GM21447 (cell line): ENCODE results near the gene FAM110C.
"Not testable (repeated sequence)": the region's sequence is repeated elsewhere in the genome, so short reads cannot be mapped to it uniquely, and the experiment has no call there.

Experiments
- ATAC-seq: cut with Tn5 transposase; IDR thresholded peaks from one replicate; pipeline ENCODE4 v1.9.1; 2021; ENCODE audit not compliant: unreplicated experiment

The FAM110C gene

DNA sequence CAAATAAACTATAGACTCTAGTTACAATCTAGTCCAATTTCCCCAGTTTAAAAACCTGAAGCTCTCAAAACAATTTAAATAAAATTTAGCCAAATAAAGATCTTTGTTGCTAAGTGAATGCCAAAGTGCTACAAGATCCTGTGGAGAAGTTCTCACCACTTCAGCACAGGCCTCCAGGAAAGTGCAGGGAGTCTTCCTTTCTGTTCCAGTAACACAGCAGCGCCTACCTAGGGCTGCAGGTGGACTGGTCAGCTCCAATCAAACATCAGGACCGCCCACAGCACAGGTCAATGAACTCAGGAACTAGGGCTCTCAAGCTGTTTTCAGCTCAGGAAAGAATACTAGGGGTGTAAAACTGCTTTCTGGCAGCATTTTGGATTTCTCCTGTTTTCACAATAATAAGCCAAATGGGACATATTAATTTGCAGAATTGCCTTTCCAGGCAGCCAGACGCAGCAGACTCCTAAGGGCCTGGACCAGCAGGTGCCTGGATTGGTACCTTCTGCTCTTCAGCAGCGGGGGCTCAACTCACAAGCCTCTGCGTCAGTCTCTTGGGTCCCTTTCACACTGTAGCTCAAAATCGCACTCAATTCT, 1.5 kb downstream of the FAM110C start:
- ATAC-seq, result no peak

DNA sequence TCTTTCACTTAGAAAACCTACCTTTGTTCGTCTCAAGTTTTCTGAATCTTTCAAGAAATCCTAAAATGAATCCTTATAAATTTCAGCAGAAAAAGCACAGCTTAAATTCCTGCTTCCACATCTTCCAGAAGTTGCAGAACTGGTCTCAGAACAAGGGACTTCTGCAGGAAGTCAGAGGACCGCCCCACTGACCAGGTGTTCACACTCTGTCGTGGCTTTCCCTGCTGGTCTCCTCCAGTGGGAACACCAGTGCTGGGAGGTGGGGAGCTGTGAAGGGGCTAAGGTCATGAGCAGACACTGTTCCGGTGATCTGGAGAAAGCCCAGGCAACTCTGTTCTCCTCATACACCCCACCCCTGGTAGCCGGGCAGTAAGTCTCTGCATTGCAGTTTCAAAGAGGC, 3.5 kb downstream of the FAM110C start:
- no peak for ATAC-seq

DNA sequence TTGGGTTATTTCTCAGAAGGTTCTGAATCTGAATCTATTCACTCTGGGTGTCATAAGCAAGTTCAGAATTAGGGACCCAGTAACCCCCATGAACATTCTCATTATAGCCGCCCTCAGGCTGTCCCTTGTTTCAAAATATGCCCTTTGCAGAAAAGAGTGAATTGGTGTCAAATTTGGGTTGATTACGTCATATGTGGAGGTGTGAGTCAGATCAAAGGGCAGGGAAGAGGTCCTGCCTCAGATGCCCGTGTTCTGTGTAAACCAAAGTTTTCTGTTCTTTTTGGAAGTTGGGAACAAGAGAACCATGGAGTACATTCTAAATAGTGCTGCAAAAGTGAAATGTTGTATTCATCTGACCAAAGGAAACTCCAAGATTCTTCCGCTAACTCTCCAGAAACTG, 5.8 kb downstream of the FAM110C start:
- ATAC-seq, result no peak

DNA sequence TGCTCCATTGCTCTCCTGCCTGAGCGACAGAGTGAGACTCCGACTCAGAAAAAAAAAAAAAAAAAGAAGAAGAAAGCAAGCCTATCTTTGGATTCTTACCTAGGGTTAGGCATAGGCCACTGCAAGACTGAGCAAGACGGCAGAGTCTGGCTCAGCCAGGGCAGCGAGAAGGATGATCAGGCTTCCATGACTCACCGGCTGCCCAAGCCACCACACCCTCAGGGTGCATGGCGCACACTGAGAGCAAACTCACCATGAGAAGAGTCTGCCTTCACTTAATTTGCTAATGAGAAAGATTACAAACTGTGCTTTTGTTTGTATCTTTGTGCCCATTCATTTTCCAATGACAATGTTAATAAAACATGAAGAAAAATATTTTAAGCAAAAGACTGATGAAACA, 8.2 kb downstream of the FAM110C start:
- no peak for ATAC-seq

DNA sequence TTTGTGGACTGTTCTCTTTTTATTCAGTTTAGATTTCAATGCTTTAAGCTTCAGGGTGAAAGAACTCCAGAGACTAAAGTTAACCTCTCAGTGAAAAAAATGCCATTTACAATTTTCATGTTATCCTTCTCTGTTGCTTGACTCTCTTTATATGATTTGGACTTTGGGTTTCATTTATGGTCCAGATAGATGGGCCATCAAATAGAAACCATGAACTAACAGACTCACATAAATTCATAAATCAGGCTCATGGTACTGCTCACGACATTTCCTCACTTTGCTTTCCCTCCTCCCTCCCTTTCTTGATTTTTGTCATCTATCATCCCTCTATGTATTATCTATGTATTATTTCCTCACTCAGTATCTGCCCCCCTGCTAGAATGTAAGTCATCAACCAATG, 10.0 kb downstream of the FAM110C start:
- no peak for ATAC-seq

DNA sequence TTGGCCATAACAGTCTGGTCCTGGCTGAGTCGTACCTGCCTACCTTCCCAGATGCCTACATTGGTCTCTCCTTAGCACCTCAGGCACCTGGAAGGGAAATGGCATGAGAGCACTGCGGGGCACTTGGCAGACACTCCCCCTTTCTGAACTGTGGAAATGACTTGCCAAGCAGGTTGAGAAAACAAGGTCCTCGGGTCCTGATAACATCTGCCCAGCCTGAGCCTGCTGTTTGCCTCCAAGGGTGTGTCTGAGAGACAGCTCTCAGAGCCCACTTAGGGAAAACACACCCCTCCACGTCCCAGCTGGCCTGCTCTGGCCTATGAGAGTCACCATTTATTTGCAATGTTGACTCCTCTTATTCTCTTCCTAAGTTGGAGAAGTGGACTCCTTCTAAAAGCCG, 10.5 kb downstream of the FAM110C start:
- no peak for ATAC-seq

DNA sequence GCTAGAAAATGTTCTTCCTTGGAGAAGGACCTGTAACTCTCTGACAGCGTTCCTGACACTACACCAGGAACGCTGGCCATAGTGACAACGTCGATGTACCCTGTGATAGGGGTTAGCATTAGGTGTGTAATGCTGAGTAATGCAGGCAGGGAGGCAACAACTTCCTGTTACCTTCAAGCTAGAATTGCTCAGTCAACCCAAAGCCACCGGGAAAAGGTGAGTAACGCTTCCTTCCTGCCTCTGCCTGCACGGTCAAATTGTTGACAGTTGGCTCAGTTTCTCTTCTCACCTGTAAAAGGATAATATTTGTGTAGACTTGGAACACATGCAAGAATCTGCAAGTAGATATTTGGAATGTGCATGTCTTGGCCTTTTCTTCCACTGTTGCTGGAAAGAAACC, 12.7 kb downstream of the FAM110C start:
- peak; percentile 69 for ATAC-seq

DNA sequence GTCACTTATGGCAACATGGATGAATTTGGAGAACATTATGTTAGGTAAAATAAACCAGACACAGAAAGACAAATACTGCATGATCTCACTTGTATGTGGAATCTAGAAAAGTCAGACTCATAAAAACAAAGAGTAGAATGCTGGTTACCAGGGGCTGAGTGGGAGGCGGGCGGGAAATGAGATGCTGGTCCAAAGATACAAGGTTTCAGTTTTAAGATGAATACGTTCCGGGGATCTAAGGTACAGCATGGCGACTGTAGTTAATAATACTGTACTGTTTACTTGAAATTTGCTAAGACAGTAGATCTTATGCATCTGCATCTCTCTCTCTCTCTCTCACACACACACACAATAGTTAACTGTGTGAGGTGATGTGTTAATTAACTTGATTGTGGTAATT, 14.2 kb downstream of the FAM110C start:
- no peak for ATAC-seq

DNA sequence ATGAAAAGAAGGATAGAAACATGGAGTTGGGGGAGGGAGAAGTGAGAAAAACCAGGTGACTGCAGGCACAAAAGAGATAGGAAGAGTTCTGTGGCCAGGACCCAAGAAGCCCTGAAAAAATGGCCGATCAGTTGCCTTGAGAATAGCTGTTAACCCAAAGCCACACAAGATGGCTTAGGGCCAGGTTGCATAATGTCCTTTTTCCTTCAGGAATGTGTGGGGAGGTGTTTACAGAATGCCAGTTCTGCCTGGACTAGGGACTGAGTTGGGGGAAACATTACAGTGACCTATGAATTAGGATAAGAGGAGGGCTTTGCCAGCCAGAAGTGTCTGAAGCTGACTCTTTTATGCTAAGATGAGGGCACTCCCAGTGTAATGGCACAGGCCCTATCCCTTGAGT, 17.1 kb downstream of the FAM110C start:
- no peak for ATAC-seq

DNA sequence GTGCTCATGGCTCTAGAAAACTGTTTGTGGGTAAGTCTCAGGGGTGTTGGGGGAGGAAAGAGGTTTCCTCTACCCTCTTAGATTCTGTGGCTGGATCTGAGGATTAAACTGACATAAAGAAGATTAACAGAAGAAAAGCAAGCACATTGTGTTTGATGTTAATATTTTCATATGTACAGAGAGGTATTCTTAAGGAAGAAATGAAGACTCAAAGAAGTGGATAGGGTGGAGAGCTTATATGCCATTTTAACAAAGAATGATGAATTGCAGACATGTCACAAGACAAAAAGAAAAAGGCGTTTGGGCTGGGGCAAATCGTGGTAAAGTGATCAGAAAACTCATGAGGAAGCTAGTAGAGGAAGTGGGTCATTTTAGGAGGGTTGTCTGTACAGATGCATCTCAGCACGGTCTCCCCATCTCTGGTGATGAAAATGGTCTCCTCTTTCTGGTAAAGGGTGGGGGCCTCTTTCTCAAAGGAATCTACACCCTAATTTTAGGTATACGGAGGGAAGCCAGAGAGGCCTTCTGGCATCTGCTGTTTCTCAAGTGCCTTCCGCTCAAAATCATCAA, 17.8 kb downstream of the FAM110C start:
- no peak for ATAC-seq

DNA sequence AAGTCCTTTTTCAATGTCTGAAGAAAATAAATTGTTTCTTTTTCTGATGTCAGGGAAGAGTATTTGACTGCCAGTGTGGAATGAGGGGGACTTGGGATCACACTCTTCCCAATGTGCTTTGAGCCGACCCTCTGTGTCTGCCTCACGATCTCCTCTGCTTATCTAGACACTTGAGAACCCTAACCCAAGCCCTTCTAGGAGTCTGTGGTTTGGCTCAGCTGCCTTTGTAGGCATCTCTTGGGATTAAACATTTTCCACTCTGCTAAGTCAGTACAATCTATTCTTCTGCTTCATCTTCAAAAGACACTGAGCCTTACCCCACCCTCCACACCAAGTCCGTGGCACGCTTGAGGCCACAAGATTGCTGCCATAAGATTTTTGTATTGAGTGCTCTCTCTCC, 19.4 kb downstream of the FAM110C start:
- no peak for ATAC-seq

DNA sequence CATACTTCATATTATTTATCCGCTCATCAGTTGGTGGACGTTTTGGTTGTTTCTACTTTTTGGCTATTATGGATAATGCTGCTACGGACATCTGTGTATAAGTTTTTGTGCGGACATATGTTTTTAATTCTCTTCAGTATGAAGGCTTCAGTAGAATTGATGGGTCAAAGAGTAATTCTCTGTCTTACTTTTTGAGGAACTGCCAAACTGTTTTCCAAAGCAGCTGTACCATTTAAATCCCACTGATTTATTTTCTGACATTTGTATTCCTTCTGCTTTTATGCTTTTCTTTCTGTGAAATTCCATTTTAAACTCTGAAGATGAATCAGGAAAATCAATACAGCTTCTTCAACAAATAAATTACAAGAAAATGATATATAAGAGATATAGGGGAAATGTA, 20.8 kb downstream of the FAM110C start:
- ATAC-seq, result no peak

DNA sequence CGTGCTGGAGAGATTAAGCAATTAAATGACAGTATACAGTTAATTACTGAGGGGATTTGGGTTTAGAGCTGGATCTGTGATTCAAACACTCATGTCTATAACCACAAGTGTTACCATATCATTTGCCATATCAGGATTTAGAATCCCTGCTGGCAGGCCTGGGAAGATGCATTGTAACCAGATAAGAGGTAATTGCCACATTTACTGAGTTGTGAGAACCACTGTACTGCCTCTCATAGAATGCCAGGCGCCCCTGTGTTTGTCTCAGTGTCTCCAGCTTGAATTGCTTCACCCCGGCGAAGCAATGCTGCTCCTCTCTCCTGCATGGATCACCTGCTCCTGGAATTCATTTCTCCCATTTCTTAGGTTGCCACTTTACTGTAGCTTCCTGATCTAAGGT, 21.7 kb downstream of the FAM110C start:
- ATAC-seq, result not testable (repeated sequence)

DNA sequence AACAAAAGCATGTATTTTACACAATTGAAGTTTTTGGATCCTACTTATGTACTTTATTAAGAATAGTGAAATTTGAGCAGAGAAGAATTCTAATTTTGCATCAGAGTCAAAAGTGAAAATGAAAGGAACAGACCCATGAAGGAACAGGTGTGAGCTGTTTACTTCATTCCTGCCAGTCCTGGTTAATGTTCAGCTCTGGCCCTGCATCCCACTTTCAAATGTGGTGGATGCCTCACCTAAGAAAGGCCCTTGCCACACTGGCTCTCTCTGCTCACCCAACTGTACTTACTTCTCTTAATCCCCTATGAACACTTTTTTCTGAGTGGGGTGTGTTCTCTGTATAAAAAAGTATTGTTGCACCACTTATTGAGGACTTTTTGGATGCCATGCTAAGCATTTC, 22.2 kb downstream of the FAM110C start:
- ATAC-seq, result peak; percentile 96

DNA sequence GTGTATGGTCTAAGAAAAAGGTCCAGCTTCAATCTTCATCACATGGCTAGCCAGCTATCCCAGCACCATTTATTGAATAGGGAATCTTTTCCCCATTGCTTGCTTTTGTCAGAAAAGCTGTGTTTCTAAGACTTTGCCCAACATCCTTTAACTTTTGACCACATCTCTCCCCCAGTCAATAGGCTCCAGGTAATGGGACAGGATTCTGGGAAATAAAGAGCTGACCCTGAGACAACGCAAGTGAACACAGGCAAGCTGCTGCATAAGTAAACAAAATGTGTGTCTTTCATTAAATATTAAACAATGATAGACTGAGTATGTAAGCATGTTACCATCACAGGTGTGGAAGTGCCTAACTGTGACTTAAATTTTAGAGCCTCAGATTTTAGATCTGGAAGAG, 23.0 kb downstream of the FAM110C start:
- ATAC-seq, result no peak

DNA sequence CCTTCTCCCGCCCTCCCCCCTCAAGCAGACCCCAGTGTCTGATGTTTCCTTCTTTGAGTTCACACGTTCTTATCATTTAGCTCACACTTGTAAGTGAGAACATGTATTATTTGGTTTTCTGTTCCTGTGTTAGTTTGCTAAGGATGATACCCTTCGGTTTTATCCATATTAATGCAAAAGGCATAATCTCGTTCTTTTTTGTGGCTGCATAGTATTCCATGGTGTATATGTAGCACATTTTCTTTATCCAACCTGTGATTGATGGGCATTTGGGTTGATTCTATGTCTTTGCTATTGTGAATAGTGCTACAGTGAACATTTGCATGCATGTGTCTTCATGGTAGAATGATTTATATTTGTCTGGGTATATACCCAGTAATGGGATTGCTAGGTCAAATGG, 24.1 kb downstream of the FAM110C start:
- not testable (repeated sequence) for ATAC-seq

DNA sequence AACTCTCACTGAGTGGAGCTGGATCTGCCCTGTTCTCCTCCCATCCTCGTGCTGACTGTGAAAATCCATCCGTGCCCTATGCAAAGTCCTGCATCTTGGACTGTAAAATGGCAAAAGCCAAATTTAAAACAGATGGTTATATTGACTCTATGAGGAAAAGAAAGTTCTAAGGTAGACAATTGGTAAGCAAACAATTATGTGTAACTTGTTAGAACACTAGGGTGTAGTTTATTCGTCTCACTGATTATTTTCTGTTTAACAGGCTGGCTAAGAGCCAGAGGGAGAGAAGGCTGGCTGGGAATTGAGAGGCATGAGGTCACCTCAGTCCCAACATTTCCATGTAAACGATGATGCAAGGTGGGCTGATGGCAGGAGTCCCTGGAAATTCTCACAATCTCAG, 26.0 kb downstream of the FAM110C start:
- ATAC-seq, result not testable (repeated sequence)

DNA sequence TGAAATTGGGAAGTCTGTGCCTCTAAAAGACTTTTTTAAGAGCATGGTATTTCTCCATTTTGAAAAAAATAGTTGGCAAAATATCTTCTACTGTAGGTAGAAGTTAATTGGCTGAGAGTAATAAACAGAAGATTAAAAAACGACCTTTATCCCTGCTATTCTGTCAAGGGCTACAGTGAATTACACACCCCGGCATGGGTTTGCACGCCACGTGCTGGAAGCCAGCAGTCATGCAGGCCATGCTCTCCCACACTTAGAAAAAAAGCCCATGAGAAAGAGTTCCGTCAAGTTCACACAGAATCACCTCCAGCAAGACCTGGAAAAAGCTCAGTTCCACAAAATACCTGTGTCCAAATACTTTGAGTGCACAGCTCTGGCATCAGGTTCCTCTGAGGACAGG, 26.8 kb downstream of the FAM110C start:
- no peak for ATAC-seq

DNA sequence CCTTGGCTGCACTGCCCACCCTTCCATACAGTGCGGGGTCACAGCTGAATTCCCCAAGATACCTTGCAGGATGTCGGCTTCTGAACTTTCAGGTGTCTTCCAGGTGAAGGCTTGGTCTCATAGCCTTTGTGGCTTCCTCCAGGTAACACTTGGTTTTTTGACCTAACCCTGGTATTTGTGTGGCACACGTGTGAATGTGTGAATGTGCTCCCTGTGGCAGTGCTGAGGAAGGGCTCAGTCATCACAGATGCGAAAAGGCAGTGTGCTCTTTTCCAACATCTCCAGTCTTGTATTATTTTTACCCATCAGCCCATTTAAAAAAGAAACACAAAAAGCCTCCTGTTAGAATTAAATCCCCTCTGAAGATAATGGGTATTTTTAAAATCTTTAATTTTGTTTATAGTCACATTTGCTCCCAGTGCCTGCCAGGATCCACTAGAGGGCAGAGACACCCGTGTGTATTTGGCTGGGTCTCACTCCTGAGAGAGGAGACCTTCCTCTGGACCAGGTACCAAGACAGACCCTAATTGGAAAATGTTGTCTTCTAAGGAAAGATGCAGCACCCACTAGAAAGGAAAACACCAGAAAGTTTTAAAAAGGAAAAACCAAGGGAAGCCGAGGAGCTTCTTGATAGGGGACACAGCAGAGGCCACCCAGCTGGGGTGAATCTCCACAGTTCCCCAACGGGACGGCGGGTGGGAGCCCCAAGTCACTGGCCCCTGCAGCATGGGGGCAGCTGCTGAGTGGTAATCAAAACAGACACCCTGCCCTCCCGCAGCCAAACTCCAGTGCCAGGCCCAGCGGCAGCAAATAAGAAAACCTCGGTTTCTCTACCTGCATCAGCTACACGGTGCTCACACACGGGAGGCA, 27.7 kb downstream of the FAM110C start:
- no peak for ATAC-seq

DNA sequence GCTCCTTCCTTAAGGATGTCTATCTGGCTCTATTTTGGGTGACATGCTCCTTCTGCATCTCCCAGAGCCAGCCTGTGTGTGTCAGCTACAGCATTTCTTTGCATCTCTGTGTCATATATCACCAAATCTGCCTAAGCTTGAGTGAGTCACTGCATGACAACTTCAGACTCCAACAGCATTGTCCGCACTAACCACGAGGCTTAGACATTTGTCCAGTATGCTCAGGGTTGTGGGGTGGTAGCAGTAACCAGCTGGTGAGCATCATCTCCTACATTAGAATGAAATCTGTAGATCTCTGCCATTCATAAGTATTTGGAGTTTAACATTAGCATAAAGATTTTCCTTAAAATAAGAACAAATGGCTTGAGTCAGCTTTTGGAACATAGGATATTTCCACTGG, 30.4 kb downstream of the FAM110C start:
- ATAC-seq, result not testable (repeated sequence)

DNA sequence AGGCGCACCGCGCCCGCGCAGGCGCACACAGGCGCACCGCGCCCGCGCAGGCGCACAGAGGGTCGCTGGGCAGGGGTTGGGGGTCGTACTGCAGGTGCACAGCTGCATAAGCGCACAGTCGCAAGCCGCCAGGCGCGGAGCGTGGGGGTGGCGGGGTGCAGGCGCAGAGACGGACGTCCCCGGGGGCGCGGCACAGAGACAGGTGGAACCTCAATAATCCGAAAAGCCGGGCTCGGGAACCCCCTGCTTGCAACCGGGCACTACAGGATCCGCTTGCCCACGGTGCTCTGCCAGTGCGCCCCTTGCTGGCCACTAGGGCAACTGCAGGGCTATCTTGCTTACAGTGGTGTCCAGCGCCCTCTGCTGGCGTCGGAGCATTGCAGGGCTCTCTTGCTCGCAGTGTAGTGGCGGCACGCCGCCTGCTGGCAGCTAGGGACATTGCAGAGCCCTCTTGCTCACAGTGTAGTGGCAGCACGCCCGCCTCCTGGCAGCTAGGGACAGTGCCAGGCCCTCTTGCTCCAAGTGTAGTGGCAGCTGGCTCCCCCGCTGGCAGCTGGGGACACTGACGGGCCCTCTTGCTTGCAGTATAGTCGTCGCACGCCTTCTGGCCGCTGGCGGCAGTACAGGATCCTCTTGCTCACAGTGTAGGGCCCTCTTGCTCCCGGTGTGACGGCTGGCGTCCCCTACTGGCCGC, 34.9 kb downstream of the FAM110C start:
- ATAC-seq, result no peak
